A673 (cell line): ENCODE measurements around the gene GALNT9. TPM values are rescaled to one million over a fixed set of nuclear protein-coding genes. Genes with fewer than 3 reads are reported as not detected.

Source experiments
- BruUV-seq: library from RNA; stranded (reverse); fragments of 400-500 nt; replicated peaks from 2 replicates; lab custom pipeline; 2021; lab: Mats Ljungman, UMichigan
- CTCF ChIA-PET: fragments of 300-600 bp; sonication (Branson Sonifier 250); formaldehyde crosslinking; loops from one replicate; lab custom pipeline; 2022; ENCODE audit warnings: antibody characterized with exemption; lab: Charles Lee
- POLR2A ChIA-PET: fragments of 300-600 bp; sonication (Branson Sonifier 250); formaldehyde crosslinking; loops from one replicate; lab custom pipeline; 2022; ENCODE audit warnings: antibody characterized with exemption; ENCODE audit not compliant: low non-redundant PET; lab: Charles Lee
- DNase-seq: peaks from one replicate; pipeline ENCODE4 v3.0.0-alpha.2; 2015; ENCODE audit warnings: low spot score
- H3K27ac ChIP-seq: fragments of 200-600 bp; sonication (generic); 2 replicates; pipeline ENCODE4 v1.5.1; 2016; ENCODE audit warnings: mixed run types, low read depth, mild to moderate bottlenecking, mixed read lengths, antibody characterized with exemption, low read length; ENCODE audit not compliant: poor library complexity, severe bottlenecking
- H3K27me3 ChIP-seq: fragments of 200-600 bp; sonication (generic); replicated peaks from 2 replicates; pipeline ENCODE4 v1.6.1; 2017; ENCODE audit warnings: mixed run types, low read depth, mild to moderate bottlenecking, mixed read lengths, antibody characterized with exemption, low read length; ENCODE audit not compliant: insufficient read depth, poor library complexity
- H3K36me3 ChIP-seq: fragments of 200-600 bp; sonication (generic); 2 replicates; pipeline ENCODE4 v1.6.1; 2016; ENCODE audit warnings: mixed run types, mild to moderate bottlenecking, mixed read lengths, antibody characterized with exemption, low read length; ENCODE audit not compliant: insufficient read depth, poor library complexity, severe bottlenecking
- H3K4me1 ChIP-seq: fragments of 200-600 bp; sonication (generic); 2 replicates; pipeline ENCODE4 v1.6.1; 2017; ENCODE audit warnings: mixed run types, mild to moderate bottlenecking, mixed read lengths, antibody characterized with exemption, low read length; ENCODE audit not compliant: insufficient read depth, poor library complexity, severe bottlenecking
- H3K4me3 ChIP-seq: fragments of 200-600 bp; sonication (generic); 2 replicates; pipeline ENCODE4 v1.5.1; 2016; ENCODE audit warnings: low read depth, mixed run types, mild to moderate bottlenecking, mixed read lengths, low read length; ENCODE audit not compliant: poor library complexity, severe bottlenecking
- H3K9me3 ChIP-seq: fragments of 200-600 bp; sonication (generic); 2 replicates; pipeline ENCODE4 v1.6.1; 2016; ENCODE audit warnings: mixed run types, low read depth, mild to moderate bottlenecking, mixed read lengths, antibody characterized with exemption, low read length; ENCODE audit not compliant: poor library complexity, severe bottlenecking
- CTCF ChIP-seq: fragments of 300-800, 200-600 bp; sonication (generic); conservative IDR thresholded peaks from 2 replicates; pipeline ENCODE4 v1.5.1; 2017; ENCODE audit warnings: low read depth, mild to moderate bottlenecking, antibody characterized with exemption, low read length, moderate library complexity, mixed read lengths
- EZH2 ChIP-seq: fragments of 200-600 bp; sonication (generic); IDR thresholded peaks from 2 replicates; pipeline ENCODE4 v1.6.1; 2017; ENCODE audit warnings: borderline replicate concordance, low read depth, mild to moderate bottlenecking, mixed read lengths, antibody characterized with exemption, low read length; ENCODE audit not compliant: poor library complexity, severe bottlenecking
- intact Hi-C: fragments of 100-400 bp; cut with micrococcal nuclease; formaldehyde crosslinking; loops from one replicate; pipeline ENCODE4 v1.10.0; 2022; ENCODE audit not compliant: unreplicated experiment
- total RNA-seq: library from RNA; stranded (reverse); gene quantifications from 2 replicates; pipeline ENCODE4 v1.2.3, GENCODE V29; 2021

Gene GALNT9
- total RNA-seq, 1 experiment from 2014 or later = 7.4 TPM

- Histone ChIP-seq H3K4me1 (no peaks in the 10 kb centered on the region), H3K36me3 (no peaks in the 10 kb centered on the region), H3K4me3 (no peak overlapping the region), H3K27ac (no peak overlapping the region), H3K9me3 (no peaks in the 10 kb centered on the region), H3K27me3 (no peaks in the 10 kb centered on the region)
- POLR2A ChIA-PET = no interaction called here
- CTCF ChIA-PET = no interaction called here
- TF ChIP-seq CTCF = no peak
- TF ChIP-seq EZH2 = no peak
- intact Hi-C loops = no loop called here
- no TSS peak for BruUV-seq
- peak; percentile 65 for DNase-seq
These were observed 43.3 kb downstream of the GALNT9 start for GRCh38 chr12:132285991-132286681.

- ChIA-PET POLR2A (interaction anchor here (0.6 kb wide), 1 partner anchor 98 kb away, joined by 5 read pairs; no protein-coding TSS in a partner anchor), CTCF (no interaction called here)
- Histone ChIP-seq H3K4me1 (no peaks in the 10 kb centered on the region), H3K36me3 (no peaks in the 10 kb centered on the region), H3K4me3 (no peak overlapping the region), H3K9me3 (no peaks in the 10 kb centered on the region), H3K27ac (no peak overlapping the region), H3K27me3 (no peaks in the 10 kb centered on the region)
- no peak for DNase-seq
- TF ChIP-seq EZH2 = no peak
- TF ChIP-seq CTCF = no peak
- BruUV-seq = no TSS peak
- intact Hi-C loops = no loop called here
These were observed 44.3 kb downstream of the GALNT9 start for GRCh38 chr12:132284827-132285741.

- DNase-seq = peak; percentile 45
- no peak overlapping the region for H3K27ac ChIP-seq
- H3K4me1 ChIP-seq = no peaks in the 10 kb centered on the region
- H3K9me3 ChIP-seq = no peaks in the 10 kb centered on the region
- TF ChIP-seq CTCF (peak; percentile 68), EZH2 (no peak)
- no peak overlapping the region for H3K4me3 ChIP-seq
- H3K36me3 ChIP-seq = no peaks in the 10 kb centered on the region
- no peaks in the 10 kb centered on the region for H3K27me3 ChIP-seq
- intact Hi-C loops = no loop called here
- BruUV-seq = no TSS peak
- ChIA-PET CTCF (no interaction called here), POLR2A (interaction anchor here (0.6 kb wide), 1 partner anchor 99 kb away, joined by 5 read pairs; no protein-coding TSS in a partner anchor)
These were observed 45.1 kb downstream of the GALNT9 start for GRCh38 chr12:132284071-132284826.
